LNCAP (cell line): ENCODE measurements around the gene ATXN7L1.

ENCODE experiments used
- TF ChIP-seq, protein P1 (sequence below): fragments of 450-650 bp; IDR thresholded peaks from 2 replicates; pipeline ENCODE4 v1.5.1; 2017; ENCODE audit warnings: mild to moderate bottlenecking

The ATXN7L1 gene

DNA sequence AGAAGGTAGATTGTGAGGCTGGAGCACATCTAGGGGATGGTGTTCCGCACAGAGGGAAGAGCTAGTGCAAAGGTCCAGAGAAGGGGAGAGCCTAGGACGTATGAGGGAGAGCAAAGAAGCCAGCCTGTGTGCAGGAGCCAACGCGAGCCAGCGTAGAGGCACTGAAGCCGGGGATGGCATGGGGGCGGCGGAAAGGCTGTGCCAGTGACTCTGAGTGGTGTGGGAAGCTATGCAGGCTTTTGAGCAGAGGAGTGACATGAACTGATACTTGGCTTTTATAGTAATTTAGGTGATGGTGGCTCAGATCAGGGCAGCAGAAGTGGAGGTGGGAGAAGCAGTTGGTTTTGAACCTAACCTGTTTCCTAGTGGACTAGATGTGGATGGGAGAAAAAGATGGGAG lies 65.8 kb downstream of the ATXN7L1 start:
- TF ChIP-seq, protein P1, sequence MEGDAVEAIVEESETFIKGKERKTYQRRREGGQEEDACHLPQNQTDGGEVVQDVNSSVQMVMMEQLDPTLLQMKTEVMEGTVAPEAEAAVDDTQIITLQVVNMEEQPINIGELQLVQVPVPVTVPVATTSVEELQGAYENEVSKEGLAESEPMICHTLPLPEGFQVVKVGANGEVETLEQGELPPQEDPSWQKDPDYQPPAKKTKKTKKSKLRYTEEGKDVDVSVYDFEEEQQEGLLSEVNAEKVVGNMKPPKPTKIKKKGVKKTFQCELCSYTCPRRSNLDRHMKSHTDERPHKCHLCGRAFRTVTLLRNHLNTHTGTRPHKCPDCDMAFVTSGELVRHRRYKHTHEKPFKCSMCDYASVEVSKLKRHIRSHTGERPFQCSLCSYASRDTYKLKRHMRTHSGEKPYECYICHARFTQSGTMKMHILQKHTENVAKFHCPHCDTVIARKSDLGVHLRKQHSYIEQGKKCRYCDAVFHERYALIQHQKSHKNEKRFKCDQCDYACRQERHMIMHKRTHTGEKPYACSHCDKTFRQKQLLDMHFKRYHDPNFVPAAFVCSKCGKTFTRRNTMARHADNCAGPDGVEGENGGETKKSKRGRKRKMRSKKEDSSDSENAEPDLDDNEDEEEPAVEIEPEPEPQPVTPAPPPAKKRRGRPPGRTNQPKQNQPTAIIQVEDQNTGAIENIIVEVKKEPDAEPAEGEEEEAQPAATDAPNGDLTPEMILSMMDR, result no peak

DNA sequence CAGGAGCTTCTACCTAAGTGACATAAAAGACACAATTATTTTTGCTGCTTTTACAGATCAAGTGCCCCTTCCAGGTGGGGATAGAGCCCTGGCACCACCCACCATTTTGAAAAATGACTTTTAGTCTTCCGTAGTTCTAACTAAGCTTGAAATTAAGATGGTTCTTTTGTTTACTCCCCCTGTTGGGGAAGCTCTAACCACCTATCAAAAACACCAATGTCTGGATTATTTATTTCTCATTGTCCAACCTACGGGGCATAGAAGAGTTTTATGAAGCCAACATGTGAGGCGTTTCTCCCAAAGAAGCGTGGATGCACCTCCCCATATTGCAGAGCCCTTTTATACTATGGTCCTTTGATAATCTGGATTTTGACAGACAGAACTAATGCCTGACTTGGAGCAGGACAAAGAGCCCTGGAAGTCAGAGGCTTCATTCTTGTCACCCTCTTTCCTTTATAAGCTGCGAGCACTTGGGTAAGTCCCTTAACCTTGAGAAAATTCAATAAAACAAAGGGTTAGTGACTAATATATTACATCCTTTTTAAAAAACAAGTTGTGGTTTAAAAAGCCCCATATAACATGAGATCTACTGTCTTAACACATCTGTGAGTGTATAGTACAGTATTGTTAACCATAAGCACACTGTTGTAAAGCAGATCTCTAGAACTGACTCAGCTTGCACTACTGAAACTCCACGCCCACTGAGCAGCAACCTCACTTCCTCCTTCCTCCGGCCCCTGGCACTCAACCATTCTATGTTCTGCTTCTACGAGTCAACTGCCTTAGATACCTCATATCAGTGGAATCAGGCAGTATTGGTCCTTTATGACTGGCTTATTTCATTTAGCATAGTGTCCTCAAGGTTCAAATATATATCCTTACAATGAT lies 67.5 kb downstream of the ATXN7L1 start:
- TF ChIP-seq, protein P1, result no peak

DNA sequence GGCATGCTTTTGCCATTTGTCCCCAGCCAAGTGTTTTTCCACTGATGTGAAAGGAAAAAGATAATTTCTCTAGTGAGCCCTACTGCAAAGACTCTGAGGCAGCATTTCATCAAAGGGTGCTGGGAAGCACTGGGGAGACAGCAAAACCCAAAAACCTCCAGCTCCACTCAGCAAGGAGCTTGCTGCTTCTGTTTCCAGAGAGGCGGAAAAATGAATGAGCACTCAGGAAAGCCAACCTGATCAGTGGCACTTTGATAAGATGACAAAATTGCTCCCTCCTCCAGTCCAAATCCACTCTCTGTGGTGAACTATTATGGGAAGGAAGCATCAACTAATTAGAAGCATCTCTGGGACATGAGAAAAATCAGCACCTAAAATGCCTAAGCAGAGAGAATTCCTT lies 68.2 kb downstream of the ATXN7L1 start:
- TF ChIP-seq, protein P1, result no peak

DNA sequence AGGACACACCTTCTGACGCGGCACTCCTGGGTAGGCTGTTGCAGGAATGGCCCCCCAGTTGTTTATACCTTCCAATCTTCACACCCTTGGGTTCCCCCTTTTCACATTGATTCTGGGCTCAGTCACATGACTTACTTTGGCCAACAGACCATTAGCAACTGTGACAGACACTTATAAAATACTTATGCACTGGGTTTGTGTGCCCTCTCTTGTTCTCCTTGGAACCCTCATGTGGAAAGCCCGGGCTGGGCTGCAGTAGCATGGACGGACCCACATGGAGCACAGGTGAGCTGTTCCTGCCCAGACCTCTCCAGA lies 69.0 kb downstream of the ATXN7L1 start:
- TF ChIP-seq, protein P1, result no peak

DNA sequence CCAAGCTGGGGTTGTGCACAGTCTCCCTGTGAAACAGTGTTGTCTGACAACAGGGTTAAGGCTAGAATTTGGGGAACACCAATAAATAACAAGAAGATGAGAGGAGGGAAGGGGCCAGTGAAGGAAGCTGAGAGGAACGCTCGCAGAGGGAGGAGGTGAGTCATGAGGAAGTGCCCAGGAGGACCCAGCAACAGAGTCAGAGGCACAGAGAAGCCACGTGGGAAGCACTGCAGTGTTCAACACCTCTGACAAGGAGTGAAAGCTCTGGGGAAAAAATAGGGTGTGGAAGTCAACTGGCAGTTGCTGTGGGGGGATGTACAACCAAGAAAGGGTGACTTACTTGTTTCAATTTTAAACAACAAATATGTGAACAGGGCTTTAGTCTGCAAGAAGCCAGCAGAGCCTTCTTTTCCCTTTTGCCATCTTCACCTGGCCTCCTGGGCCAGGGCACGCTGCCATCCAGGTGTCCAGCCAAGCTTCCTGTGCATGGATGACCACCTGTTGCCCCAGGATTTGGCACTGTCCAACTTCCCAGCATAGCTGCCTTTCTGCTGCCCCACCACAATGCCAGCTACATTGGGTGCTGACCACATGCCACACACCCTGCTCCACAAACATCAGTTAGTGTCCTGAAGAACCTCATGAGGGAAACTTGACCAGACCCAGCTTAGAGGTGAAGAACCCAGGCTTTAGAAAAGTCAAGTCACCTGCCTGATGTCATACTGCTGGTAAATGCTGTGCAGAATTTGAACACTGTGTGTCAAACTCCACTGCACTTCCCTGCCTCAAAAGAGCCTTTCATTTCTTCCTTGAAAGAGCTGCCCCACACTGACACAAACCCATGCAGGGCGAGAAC lies 69.6 kb downstream of the ATXN7L1 start:
- TF ChIP-seq, protein P1, result no peak

DNA sequence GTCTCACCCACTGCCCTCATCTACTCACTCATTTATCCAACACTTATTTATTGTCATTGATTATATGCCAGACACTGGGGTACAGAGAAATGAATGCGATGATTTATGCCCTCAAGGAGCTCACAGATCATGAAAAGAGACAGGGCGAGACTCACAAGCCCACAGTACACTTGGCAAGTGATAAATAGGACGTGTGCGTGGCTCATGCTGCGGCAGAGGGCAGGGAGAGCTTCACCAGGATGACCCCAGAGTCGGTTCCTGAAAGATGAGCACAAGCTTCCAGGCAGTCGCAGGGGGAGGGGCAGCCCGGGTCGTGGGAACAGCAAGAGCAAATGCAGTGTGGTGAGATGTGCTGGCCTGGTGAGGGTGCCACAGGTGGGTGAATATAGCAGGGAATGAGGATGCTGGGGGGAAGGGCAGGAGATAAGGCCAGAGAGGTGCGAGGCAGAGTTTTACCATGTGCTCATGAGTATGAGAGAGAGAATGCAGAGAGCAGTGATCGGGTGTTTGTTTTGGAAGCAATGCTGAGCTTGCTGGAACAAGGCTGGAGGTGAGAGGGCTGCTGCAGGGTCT lies 70.9 kb downstream of the ATXN7L1 start:
- TF ChIP-seq, protein P1, result no peak

DNA sequence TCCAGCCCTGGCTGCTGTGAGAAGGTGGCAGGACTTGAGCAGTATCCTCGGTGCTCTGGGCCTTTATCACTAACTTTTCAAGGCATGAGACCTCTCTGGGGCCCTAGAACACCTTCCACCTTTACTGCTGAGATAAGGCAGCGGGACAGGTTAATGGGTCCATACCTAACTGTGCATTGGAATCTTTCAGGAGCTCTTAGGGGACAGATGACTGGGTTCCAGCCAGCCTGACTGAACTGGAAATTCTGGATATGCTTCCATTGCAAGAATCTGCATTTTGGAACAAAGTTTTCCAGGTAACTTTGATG lies 73.0 kb downstream of the ATXN7L1 start:
- TF ChIP-seq, protein P1, result no peak
